SK-N-SH (cell line): ENCODE data around the gene ZDHHC11. TPM values are rescaled to one million over a fixed set of nuclear protein-coding genes. Genes with fewer than 3 reads are reported as not detected.

Source experiments
- CTCF ChIA-PET: fragments of 300-600, 350-600 bp; formaldehyde crosslinking; extraction: SDS; loops from one replicate; lab custom pipeline; 2021; lab: Yijun Ruan, JAX
- POLR2A ChIA-PET: fragments of 350-600 bp; sonication (Branson Sonifier 250); formaldehyde crosslinking; extraction: SDS; loops from one replicate; lab custom pipeline; 2020; ENCODE audit warnings: antibody characterized with exemption, inconsistent platforms; lab: Yijun Ruan, JAX
- DNase-seq: peaks from one replicate; pipeline ENCODE4 v3.0.0; 2012
- H2AFZ ChIP-seq: fragments of 200-600 bp; sonication (generic); 2 replicates; pipeline ENCODE4 v1.8.1; 2016; ENCODE audit warnings: antibody characterized with exemption, mild to moderate bottlenecking, low read depth
- H3F3A ChIP-seq: fragments of 200-600 bp; sonication (generic); replicated peaks from 2 replicates; pipeline ENCODE3; 2016; ENCODE audit warnings: antibody characterized with exemption, mild to moderate bottlenecking; ENCODE audit not compliant: insufficient read depth
- H3K27ac ChIP-seq, 2 experiments: fragments of 200-500 bp in 1 of 2; fragments of 200-600 bp in 1 of 2; sonication (Bioruptor generic) in 1 of 2; sonication (generic), shearing (Covaris generic) in 1 of 2; 2 replicates each; pipeline versions ENCODE4 v1.5.1 to v1.6.1; 2014 to 2016; ENCODE audit warnings: low read depth in 2 of 2, inconsistent platforms in 1 of 2, low read length in 1 of 2, mild to moderate bottlenecking in 1 of 2, mixed read lengths in 1 of 2
- H3K27me3 ChIP-seq: fragments of 200-600 bp; sonication (generic), shearing (Covaris generic); 2 replicates; pipeline ENCODE4 v1.6.1; 2016; ENCODE audit warnings: mixed run types; ENCODE audit not compliant: insufficient read depth
- H3K36me3 ChIP-seq, 2 experiments: fragments of 200-500 bp in 1 of 2; fragments of 200-600 bp in 1 of 2; sonication (Bioruptor generic) in 1 of 2; sonication (generic) in 1 of 2; replicated peaks in 1 of 2; 2 replicates each; pipeline versions ENCODE3 to v1.5.1; 2014 to 2016; ENCODE audit warnings: low read length in 1 of 2, mild to moderate bottlenecking in 1 of 2; ENCODE audit not compliant: insufficient read depth in 2 of 2, control insufficient read depth in 1 of 2
- H3K4me1 ChIP-seq, 2 experiments: fragments of 200-500 bp in 1 of 2; fragments of 200-600 bp in 1 of 2; sonication (Bioruptor generic) in 1 of 2; sonication (generic), shearing (Covaris generic) in 1 of 2; 2 replicates each; pipeline versions ENCODE4 v1.5.1 to v1.6.1; 2014 to 2016; ENCODE audit warnings: low read depth in 1 of 2, low read length in 1 of 2, mixed run types in 1 of 2; ENCODE audit not compliant: insufficient read depth in 2 of 2, control insufficient read depth in 1 of 2
- H3K4me2 ChIP-seq: fragments of 200-600 bp; sonication (generic), shearing (Covaris generic); 2 replicates; pipeline ENCODE4 v1.6.1; 2017; ENCODE audit warnings: mixed run types
- H3K4me3 ChIP-seq, 2 experiments: fragments of 200-500 bp in 1 of 2; fragments of 200-600 bp in 1 of 2; sonication (Bioruptor generic) in 1 of 2; sonication (generic), shearing (Covaris generic) in 1 of 2; 2 replicates each; pipeline versions ENCODE4 v1.5.1 to v1.8.1; 2014 to 2016; ENCODE audit warnings: low read depth in 2 of 2, inconsistent platforms in 1 of 2, low read length in 1 of 2, mild to moderate bottlenecking in 1 of 2, mixed read lengths in 1 of 2, moderate library complexity in 1 of 2
- H3K79me2 ChIP-seq: fragments of 200-600 bp; sonication (generic); 2 replicates; pipeline ENCODE4 v1.8.1; 2017; ENCODE audit warnings: mild to moderate bottlenecking; ENCODE audit not compliant: insufficient read depth
- H3K9ac ChIP-seq: fragments of 200-600 bp; sonication (generic); 2 replicates; pipeline ENCODE4 v1.6.1; 2017; ENCODE audit warnings: mixed run types
- H3K9me2 ChIP-seq: fragments of 200-600 bp; sonication (generic); 2 replicates; pipeline ENCODE4 v1.6.1; 2017; ENCODE audit warnings: mixed run types
- H3K9me3 ChIP-seq: fragments of 200-600 bp; sonication (generic); 2 replicates; pipeline ENCODE4 v1.6.1; 2017; ENCODE audit warnings: mixed run types, mild to moderate bottlenecking, moderate library complexity
- H4K20me1 ChIP-seq: fragments of 200-600 bp; sonication (generic); 2 replicates; pipeline ENCODE4 v1.6.1; 2017; ENCODE audit warnings: mild to moderate bottlenecking, mixed run types; ENCODE audit not compliant: insufficient read depth
- CHD2 ChIP-seq: fragments of 150-350 bp; IDR thresholded peaks from 2 replicates; pipeline ENCODE4 v1.6.1; 2018; ENCODE audit warnings: low read length; ENCODE audit not compliant: partially characterized antibody
- EP300 ChIP-seq, 2 experiments: IDR thresholded peaks; 2 replicates each; pipeline versions ENCODE4 v1.4.0 to v1.6.1; 2012; ENCODE audit warnings: borderline replicate concordance in 1 of 2, low read depth in 1 of 2, low read length in 1 of 2
- EZH2phosphoT487 ChIP-seq: fragments of 200-600 bp; sonication (generic); IDR thresholded peaks from 2 replicates; pipeline ENCODE4 v1.6.1; 2017; ENCODE audit warnings: low read depth, mixed run types, mild to moderate bottlenecking, antibody characterized with exemption, moderate library complexity, borderline replicate concordance
- FOXJ3 ChIP-seq: sonication (generic); formaldehyde crosslinking; IDR thresholded peaks from 2 replicates; pipeline ENCODE4 v1.5.1; 2020; ENCODE audit warnings: mild to moderate bottlenecking, missing genetic modification reagents
- FOXM1 ChIP-seq: IDR thresholded peaks from 2 replicates; pipeline ENCODE4 v1.4.0; 2012; ENCODE audit warnings: low read depth, mild to moderate bottlenecking
- GABPA ChIP-seq: IDR thresholded peaks from 2 replicates; pipeline ENCODE4 v1.4.0; 2012; ENCODE audit warnings: low read depth, mild to moderate bottlenecking
- IRF3 ChIP-seq: fragments of 150-350 bp; IDR thresholded peaks from 2 replicates; pipeline ENCODE4 v1.6.1; 2016; ENCODE audit warnings: mild to moderate bottlenecking, low read depth, low read length
- JUND ChIP-seq: IDR thresholded peaks from 2 replicates; pipeline ENCODE4 v1.4.0; 2012
- MEF2A ChIP-seq: IDR thresholded peaks from 2 replicates; pipeline ENCODE4 v1.4.0; 2012; ENCODE audit warnings: low read depth, borderline replicate concordance
- MXI1 ChIP-seq: IDR thresholded peaks from 2 replicates; pipeline ENCODE4 v1.6.1; 2012; ENCODE audit warnings: mild to moderate bottlenecking, low read depth, low read length, improper control_type of control experiment
- RAD21 ChIP-seq: IDR thresholded peaks from 2 replicates; pipeline ENCODE4 v1.6.1; 2012; ENCODE audit warnings: mild to moderate bottlenecking, low read length
- RCOR1 ChIP-seq: fragments of 150-350 bp; IDR thresholded peaks from 2 replicates; pipeline ENCODE4 v1.6.1; 2017; ENCODE audit warnings: antibody characterized with exemption, low read length
- SMC3 ChIP-seq: IDR thresholded peaks from 2 replicates; pipeline ENCODE4 v1.6.1; 2012; ENCODE audit warnings: low read depth, low read length, improper control_type of control experiment
- TAF1 ChIP-seq: IDR thresholded peaks from 2 replicates; pipeline ENCODE4 v1.6.1; 2012; ENCODE audit warnings: low read depth, mild to moderate bottlenecking, low read length, moderate library complexity, borderline replicate concordance
- USF2 ChIP-seq: fragments of 150-350 bp; IDR thresholded peaks from 2 replicates; pipeline ENCODE4 v1.6.1; 2017; ENCODE audit warnings: antibody characterized with exemption, low read length, low read depth, borderline replicate concordance
- WGBS: methylation state at CpG from one replicate; pipeline ENCODE4 v1.1.6; 2017; ENCODE audit warnings: low lambda C conversion rate; 5-methylcytosine and 5-hydroxymethylcytosine counted together
- polyA plus RNA-seq, 3 experiments: library from polyadenylated mRNA; depleted of rRNA; stranded (reverse); fragments of >200 nt; gene quantifications; 2 replicates each; pipeline ENCODE4 v1.2.3, GENCODE V29; 2012

ZDHHC11 gene
- polyA plus RNA-seq, 1 of the 3 experiments (the other 2 are of a cell fraction) = 0.76 TPM

GRCh38 chr5:865771-866170 is 15.0 kb upstream of the ZDHHC11 start:
- Histone ChIP-seq H3K27ac (no peak overlapping the region), H2AFZ (no peak overlapping the region), H3K36me3 (peaks cover 20 to 83% of the 10 kb centered on the region in 2 experiments), H3K9me2 (no peaks in the 10 kb centered on the region), H3K4me3 (no peak overlapping the region), H3K4me1 (no peaks in the 10 kb centered on the region), H3K79me2 (no peaks in the 10 kb centered on the region), H3F3A (no peaks in the 10 kb centered on the region), H3K9ac (no peak overlapping the region), H3K9me3 (no peaks in the 10 kb centered on the region), H4K20me1 (no peaks in the 10 kb centered on the region), H3K27me3 (no peaks in the 10 kb centered on the region), H3K4me2 (no peak overlapping the region)
- POLR2A ChIA-PET = no interaction called here
- no peak for DNase-seq
- WGBS = no CpG with 5 or more reads among the region's 10 CpGs
- TF ChIP-seq MXI1 (no peak), GABPA (no peak), FOXM1 (no peak)
- CTCF ChIA-PET = no interaction called here

- Histone ChIP-seq H4K20me1 (no peaks in the 10 kb centered on the region), H3K4me2 (no peak overlapping the region), H3K36me3 (peaks cover 15 to 76% of the 10 kb centered on the region in 2 experiments), H3K27me3 (no peaks in the 10 kb centered on the region), H3F3A (no peaks in the 10 kb centered on the region), H3K9ac (no peak overlapping the region), H2AFZ (no peak overlapping the region), H3K27ac (no peak overlapping the region), H3K4me1 (no peaks in the 10 kb centered on the region), H3K79me2 (no peaks in the 10 kb centered on the region), H3K9me2 (no peaks in the 10 kb centered on the region), H3K4me3 (no peak overlapping the region), H3K9me3 (no peaks in the 10 kb centered on the region)
- no peak for DNase-seq
- POLR2A ChIA-PET = no interaction called here
- TF ChIP-seq EP300 (IDR thresholded peaks at IDR 0.05; ENCODE audit: borderline replicate concordance in 1 of 2, low read depth in 1 of 2, low read length in 1 of 2) (no peak), SMC3 (no peak), EZH2phosphoT487 (no peak), RCOR1 (no peak), RAD21 (no peak), JUND (no peak), FOXM1 (no peak), IRF3 (no peak), FOXJ3 (CRISPR knock-in tag) (no peak), USF2 (no peak), MEF2A (no peak), CHD2 (no peak), TAF1 (no peak)
- 90% methylated on average over 3 of the region's 24 CpGs for WGBS
- CTCF ChIA-PET = interaction anchor here (0.8 to 1.4 kb wide), 2 partner anchors 37 to 419 kb away, joined by 3 to 4 read pairs; no protein-coding TSS in a partner anchor
These were observed 14.4 kb upstream of the ZDHHC11 start for GRCh38 chr5:865168-865521.
